Testis (tissue), 2 donors: ENCODE measurements around the gene PDCD11.

Experiments used
- POLR2A ChIP-seq: fragments of 450-650 bp; IDR thresholded peaks from one replicate; pipeline ENCODE4 v1.6.1; 2017; ENCODE audit warnings: antibody characterized with exemption, mild to moderate bottlenecking, moderate library complexity
- TF ChIP-seq, protein P1 (sequence below), 3 experiments: fragments of 450-650 bp in 2 of 3; fragments of 200-600 bp in 1 of 3; sonication (generic) in 1 of 3; IDR thresholded peaks; one replicate each; pipeline ENCODE4 v1.5.1; 2016 to 2019; ENCODE audit warnings: antibody characterized with exemption in 3 of 3, mild to moderate bottlenecking in 2 of 3, moderate library complexity in 1 of 3

DNA sequence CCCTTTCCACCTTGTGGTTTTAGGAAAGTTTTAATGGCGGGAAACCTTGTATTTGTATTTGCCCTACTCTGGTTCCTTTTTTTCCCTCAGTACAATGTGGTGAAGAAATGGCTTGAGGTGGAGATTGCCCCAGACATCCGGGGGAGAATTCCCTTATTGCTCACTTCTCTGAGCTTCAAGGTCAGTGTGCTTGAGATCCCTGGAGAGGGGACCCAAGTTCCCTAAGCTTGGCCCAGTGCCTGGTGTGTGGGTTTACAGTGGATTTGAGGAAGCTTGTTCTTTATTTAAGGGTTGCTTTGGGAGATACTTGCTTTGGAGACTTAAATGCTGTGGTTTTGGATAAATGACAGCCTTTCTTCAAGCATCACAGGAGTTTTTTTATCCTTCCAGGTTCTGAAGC is 37.4 kb downstream of the PDCD11 start:
- no peak for TF ChIP-seq POLR2A
- TF ChIP-seq, protein P1, sequence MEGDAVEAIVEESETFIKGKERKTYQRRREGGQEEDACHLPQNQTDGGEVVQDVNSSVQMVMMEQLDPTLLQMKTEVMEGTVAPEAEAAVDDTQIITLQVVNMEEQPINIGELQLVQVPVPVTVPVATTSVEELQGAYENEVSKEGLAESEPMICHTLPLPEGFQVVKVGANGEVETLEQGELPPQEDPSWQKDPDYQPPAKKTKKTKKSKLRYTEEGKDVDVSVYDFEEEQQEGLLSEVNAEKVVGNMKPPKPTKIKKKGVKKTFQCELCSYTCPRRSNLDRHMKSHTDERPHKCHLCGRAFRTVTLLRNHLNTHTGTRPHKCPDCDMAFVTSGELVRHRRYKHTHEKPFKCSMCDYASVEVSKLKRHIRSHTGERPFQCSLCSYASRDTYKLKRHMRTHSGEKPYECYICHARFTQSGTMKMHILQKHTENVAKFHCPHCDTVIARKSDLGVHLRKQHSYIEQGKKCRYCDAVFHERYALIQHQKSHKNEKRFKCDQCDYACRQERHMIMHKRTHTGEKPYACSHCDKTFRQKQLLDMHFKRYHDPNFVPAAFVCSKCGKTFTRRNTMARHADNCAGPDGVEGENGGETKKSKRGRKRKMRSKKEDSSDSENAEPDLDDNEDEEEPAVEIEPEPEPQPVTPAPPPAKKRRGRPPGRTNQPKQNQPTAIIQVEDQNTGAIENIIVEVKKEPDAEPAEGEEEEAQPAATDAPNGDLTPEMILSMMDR (IDR thresholded peaks at IDR 0.05) = no peak
